Keratinocyte (primary cell): ENCODE results near the gene AKNA.

Experiments used
- EZH2 ChIP-seq: IDR thresholded peaks from one replicate; pipeline ENCODE4 v1.6.1; 2012; ENCODE audit warnings: inconsistent platforms, mild to moderate bottlenecking, low read length, moderate library complexity
- TF ChIP-seq, protein P1 (sequence below), 3 experiments: IDR thresholded peaks in 1 of 3; conservative IDR thresholded peaks in 1 of 3; optimal IDR thresholded peaks in 1 of 3; 2 replicates in 2 of 3; 3 replicates in 1 of 3; pipeline versions ENCODE3 to v1.5.1; 2011; ENCODE audit warnings: low read length in 3 of 3, mild to moderate bottlenecking in 3 of 3, moderate library complexity in 2 of 3, control low read depth in 1 of 3, inconsistent platforms in 1 of 3; ENCODE audit not compliant: insufficient read depth in 2 of 3; ENCODE audit errors: extremely low read depth in 1 of 3

DNA sequence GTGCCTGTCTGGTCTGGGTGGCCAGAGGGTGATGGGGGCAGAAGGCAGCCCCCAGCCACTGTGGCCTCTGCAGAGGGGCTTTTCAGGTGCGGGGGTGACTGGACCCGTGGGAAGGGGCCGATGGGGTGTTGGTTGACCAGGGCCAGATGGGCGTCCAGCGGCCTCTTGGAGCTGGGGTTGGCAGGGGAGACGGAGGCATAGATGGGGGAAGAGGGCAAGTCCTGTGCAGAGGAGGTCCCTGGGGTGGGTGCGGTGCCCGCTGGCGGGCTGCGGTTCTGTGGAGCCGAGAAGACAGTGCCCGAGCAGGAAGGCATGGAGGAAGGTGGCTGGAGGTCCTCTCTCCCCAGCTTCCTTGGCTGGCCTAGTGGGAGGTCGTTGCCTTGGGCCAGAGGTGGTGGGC, 18.7 kb upstream of the AKNA start:
- TF ChIP-seq, protein P1, sequence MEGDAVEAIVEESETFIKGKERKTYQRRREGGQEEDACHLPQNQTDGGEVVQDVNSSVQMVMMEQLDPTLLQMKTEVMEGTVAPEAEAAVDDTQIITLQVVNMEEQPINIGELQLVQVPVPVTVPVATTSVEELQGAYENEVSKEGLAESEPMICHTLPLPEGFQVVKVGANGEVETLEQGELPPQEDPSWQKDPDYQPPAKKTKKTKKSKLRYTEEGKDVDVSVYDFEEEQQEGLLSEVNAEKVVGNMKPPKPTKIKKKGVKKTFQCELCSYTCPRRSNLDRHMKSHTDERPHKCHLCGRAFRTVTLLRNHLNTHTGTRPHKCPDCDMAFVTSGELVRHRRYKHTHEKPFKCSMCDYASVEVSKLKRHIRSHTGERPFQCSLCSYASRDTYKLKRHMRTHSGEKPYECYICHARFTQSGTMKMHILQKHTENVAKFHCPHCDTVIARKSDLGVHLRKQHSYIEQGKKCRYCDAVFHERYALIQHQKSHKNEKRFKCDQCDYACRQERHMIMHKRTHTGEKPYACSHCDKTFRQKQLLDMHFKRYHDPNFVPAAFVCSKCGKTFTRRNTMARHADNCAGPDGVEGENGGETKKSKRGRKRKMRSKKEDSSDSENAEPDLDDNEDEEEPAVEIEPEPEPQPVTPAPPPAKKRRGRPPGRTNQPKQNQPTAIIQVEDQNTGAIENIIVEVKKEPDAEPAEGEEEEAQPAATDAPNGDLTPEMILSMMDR (optimal IDR thresholded peaks at IDR 0.05 in 1 of 3, IDR thresholded peaks at IDR 0.05 in 1 of 3, conservative IDR thresholded peaks at IDR 0.05 in 1 of 3; ENCODE audit: extremely low read depth in 1 of 3, insufficient read depth in 2 of 3, low read length in 3 of 3): no peak
- TF ChIP-seq EZH2: no peak
